ENCODE data around the gene DCDC2C. TPM values are rescaled to one million over a fixed set of nuclear protein-coding genes. Genes with fewer than 3 reads are reported as not detected.
A peak's percentile ranks its signal among the peaks of the same experiment; 100 is the strongest.

The DCDC2C gene
- polyA plus RNA-seq, 3 donors = 0.31 TPM; not detected in 2

DNA sequence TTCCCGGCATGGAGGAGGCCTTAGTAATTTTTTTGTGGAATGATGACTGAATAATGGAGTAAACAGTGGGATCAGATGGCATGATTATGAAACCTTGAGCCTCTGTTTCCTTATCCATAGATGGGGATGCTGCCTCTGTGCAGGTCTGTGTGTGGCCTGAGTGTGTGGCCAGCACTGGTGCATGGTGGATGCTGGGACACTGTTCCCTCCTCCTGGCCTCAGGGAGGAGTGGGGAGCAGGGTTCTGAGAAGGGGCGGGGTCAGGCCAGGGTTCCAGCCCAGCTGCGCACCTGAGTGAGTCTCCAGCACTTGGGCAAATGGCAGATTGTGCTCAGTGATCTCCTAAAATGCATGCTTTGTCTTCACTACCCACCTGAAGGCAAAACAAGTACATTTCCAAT lies 66.4 kb downstream of the DCDC2C start:
- DNase-seq (ENCODE audit: low read depth in 3 of 3, low spot score in 2 of 3) = no peak

DNA sequence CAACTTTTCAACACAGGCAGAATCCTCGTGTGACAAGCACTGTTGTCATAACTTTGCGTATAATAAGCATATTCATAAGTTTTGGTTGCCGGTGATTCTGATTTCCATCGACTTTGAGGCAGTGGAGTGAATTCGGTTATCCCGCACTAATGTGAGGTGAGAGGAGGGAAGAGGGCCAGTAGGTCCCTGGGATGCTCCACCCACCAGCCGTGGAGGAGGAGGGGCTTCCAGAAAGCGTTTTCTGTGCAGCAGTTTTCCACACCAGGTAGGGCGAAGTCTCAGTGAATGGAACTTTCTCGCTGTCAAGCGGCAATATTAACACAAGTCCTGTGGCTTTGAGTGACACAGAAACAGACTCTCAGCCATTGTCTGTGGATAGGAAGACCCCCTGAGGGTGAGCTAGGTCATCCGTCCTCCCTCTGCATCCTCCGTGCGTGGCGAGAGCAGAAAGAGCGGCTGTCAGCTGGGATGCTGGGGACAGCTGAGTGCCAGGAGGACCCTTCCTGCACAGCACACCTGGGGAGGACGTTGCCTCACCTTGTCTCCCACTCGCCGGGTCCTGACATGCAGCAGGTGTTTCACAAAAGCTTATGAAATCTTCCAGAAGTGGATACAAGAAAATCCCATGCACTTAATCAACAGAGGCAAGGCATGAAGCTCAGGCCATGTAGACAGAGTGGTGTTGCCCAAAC lies 67.5 kb downstream of the DCDC2C start:
- no peak for DNase-seq (ENCODE audit: low read depth in 3 of 3, low spot score in 2 of 3)

- DNase-seq (ENCODE audit: low read depth in 3 of 3, low spot score in 2 of 3) = no peak
These were observed 68.2 kb downstream of the DCDC2C start for GRCh38 chr2:3771576-3771975.

- no peak for DNase-seq (ENCODE audit: low read depth in 3 of 3, low spot score in 2 of 3)
These were observed 71.0 kb downstream of the DCDC2C start for GRCh38 chr2:3774336-3774735.

GRCh38 chr2:3776311-3776710 lies 72.9 kb downstream of the DCDC2C start:
- DNase-seq (ENCODE audit: low read depth in 3 of 3, low spot score in 2 of 3) = no peak

DNA sequence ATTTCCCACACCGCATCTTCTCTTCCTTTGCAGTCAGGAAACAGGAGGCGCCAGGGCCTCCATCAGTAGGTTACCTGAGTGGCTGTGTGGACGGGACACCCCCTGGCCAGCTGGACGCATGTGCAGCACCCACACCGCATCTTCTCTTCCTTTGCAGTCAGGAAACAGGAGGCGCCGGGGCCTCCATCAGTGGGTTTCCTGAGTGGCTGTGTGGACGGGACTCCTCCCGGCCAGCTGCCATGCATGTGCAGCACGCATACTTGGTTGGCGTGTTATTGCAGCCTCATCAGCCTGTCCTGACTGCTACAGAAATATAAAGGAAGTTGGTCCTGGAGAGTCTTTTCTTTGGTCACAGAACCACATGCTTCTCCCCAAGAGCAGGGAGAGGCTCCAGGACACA lies 74.6 kb downstream of the DCDC2C start:
- DNase-seq (ENCODE audit: low read depth in 3 of 3, low spot score in 2 of 3) = no peak

GRCh38 chr2:3778851-3779495 lies 75.6 kb downstream of the DCDC2C start:
- DNase-seq (ENCODE audit: low read depth in 3 of 3, low spot score in 2 of 3) = no peak

- no peak for DNase-seq (ENCODE audit: low read depth in 3 of 3, low spot score in 2 of 3)
These were observed 76.2 kb downstream of the DCDC2C start for GRCh38 chr2:3779496-3780049.

DNA sequence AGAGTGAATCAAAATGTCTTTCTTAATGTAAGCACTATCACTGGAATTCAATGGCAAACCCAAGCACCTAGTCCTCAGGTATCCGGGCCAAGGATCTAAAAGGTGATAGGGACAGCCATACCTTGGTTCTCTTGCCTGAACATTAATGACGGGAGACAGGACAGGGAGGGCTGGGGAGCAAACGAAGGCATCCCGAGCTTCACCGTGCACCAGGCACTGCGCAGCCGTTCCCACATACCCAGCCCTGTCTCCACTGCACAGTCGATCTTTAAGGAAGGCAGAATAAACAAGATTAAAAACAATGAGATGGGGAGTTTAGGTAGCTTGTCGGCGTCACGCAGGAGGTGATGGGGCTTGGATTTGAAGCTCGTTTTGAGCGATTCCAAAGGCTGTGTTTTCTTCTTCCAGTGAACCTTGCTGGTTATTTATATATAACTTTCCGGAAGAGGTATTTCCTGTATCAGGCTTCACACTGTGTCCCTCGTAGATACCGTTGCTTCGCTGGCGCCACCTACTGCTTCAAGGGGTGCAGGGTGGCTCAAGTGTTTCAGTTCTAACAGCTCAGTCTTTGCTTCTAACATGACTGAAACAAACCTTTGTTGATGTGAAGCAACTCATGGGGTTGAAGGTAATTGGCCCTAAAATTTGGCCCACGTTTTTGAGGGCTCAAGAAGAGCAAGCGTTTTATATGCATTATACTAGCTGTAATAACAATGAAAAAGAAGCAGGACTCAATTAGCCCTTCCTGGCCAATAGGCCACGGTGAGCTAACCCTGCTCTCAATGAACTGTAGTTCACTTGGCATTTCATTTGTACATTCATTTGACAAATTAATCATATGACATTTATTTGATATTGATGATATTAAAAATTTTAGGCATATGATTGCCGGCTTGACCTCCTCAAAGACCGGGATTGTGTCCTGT lies 77.4 kb downstream of the DCDC2C start:
- peak in 2 of 3 donors; percentile 44 to 69 for DNase-seq (ENCODE audit: low read depth in 3 of 3, low spot score in 2 of 3)

GRCh38 chr2:3784731-3785130 lies 81.4 kb downstream of the DCDC2C start:
- DNase-seq (ENCODE audit: low read depth in 3 of 3, low spot score in 2 of 3) = no peak

- DNase-seq (ENCODE audit: low read depth in 3 of 3, low spot score in 2 of 3) = no peak
These were observed 82.0 kb downstream of the DCDC2C start for GRCh38 chr2:3785220-3785889.

- no peak for DNase-seq (ENCODE audit: low read depth in 3 of 3, low spot score in 2 of 3)
These were observed 82.5 kb downstream of the DCDC2C start for GRCh38 chr2:3785890-3786273.

DNA sequence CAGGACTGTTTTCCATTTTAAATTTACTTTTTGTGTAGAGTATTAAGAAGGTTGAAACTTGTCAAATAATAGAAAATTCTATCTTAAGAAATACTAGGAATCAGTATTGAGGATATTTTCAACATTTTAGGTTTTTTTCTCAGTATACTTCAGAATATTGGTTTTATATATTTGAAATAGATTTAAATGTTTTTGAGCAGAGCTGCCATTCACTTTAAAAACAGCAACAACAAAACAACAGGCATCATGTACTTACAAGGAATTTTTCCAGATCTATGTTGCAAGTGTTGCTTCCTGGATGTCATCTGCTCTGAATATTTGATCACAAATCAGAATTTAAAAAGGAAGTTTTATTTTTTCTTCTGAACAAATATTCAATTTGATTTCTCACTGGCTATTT lies 84.4 kb downstream of the DCDC2C start:
- DNase-seq (ENCODE audit: low read depth in 3 of 3, low spot score in 2 of 3) = no peak

- DNase-seq (ENCODE audit: low read depth in 3 of 3, low spot score in 2 of 3) = no peak
These were observed 85.9 kb downstream of the DCDC2C start for GRCh38 chr2:3789256-3789655.

DNA sequence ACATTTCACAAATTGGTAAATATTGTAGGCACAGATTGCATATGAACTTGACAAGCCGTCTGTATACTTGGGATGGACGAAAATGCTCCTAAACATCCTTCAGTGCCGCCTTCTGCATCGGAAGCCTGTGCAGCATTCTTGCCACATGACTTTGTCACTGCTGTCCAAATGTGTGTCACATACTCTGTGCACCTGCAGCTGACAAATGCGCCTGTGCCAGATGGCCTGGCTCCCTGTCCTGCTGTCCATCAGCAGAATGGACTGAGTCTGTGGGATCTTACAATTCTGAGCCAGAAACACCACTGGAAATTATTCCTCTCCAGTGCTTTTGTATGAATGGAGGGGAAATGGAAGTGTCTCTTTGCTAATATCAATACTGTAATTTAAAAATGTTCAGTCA lies 89.9 kb downstream of the DCDC2C start:
- no peak for DNase-seq (ENCODE audit: low read depth in 3 of 3, low spot score in 2 of 3)

DNA sequence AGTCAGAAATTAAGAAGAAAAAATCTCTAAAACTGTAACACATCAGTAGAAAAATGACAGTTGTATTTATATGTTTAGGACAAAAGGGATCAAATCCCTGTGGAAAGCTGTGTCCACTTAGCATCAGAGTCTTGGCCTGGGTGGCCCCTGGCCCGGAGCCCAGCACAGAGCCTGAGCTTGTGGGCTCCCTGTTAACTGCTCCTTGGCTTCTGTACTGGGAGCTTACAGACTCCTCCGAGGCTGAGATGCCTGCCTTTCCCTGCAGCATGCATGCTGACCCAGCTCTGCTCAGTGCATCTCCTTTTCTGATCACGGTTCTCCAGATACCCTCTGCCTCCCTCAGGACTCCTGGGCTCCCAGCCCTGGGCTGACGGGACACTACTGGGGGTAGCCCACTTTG lies 98.1 kb downstream of the DCDC2C start:
- DNase-seq (ENCODE audit: low read depth in 3 of 3, low spot score in 2 of 3) = no peak

- no peak for DNase-seq (ENCODE audit: low read depth in 3 of 3, low spot score in 2 of 3)
These were observed 102.0 kb downstream of the DCDC2C start for GRCh38 chr2:3805201-3805939.

DNA sequence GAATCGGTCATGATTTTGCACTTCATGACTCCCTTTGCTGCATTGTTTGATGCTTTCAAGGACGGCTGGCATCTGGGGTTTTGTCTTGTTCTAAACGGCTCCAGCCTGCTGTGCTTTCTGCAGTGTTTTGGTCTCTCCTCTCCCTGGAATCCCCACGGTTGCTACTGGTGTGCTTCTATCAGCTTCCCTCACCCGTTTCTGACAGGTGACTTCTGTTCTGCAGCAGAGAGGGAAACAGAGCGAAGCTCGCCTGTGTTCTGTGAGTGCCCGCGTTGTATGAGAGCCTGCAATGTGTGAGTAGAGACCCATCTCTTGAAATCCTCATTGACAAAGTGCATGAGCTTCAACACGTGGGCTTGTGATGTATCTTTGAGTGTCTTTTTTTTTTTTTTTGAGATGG lies 102.8 kb downstream of the DCDC2C start:
- no peak for DNase-seq (ENCODE audit: low read depth in 3 of 3, low spot score in 2 of 3)

DNA sequence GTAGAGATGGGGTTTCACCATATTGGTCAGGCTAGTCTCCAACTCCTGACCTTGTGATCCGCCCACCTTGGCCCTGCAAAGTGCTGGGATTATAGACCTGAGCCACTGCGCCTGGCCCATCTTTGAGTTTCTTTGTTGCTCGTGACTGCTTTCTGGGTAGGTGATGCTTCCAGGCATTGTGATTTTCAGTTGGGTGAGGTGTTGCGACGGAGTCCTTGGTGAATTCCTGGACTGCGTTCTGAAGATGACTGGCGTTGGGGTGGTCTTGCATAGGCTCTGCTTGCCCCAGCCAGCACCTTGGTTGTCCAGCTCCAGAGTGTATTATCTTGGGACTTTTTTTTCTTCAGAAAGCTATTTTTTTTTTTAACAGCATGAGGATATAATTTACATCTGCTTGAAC lies 103.4 kb downstream of the DCDC2C start:
- no peak for DNase-seq (ENCODE audit: low read depth in 3 of 3, low spot score in 2 of 3)

DNA sequence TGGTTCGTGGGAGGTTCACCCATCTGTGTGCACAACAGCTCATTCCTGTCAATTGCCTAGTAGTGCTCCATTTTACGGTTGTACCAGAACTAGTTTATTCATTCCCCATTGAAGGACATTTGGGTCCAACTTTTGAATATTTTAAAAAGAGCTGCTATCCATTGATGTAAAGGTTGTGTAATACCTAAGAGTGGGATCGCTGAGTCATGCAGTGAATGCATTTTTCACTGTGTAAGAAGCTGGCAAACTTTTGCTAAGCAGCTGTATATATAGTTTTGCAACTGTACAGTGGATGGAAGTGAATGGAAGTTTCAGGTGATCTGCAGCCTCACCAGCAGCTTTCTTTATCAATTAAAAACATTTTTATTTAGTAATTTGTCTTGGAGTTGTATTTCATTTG lies 104.5 kb downstream of the DCDC2C start:
- DNase-seq (ENCODE audit: low read depth in 3 of 3, low spot score in 2 of 3) = no peak
